WTC11 (cell line): ENCODE results near the gene GRM8. TPM values are rescaled to one million over a fixed set of nuclear protein-coding genes. Genes with fewer than 3 reads are reported as not detected.
A peak's percentile ranks its signal among the peaks of the same experiment; 100 is the strongest.

ENCODE experiments used
- ATAC-seq: fragments of 200-7000 bp; cut with Tn5 transposase; 2 replicates; pipeline ENCODE4 v1.10.0; 2021; ENCODE audit warnings: mild to moderate bottlenecking, moderate library complexity
- CTCF ChIA-PET: fragments of 300-600 bp; sonication (Branson Sonifier 250); formaldehyde crosslinking; loops from one replicate; lab custom pipeline; 2021; ENCODE audit warnings: antibody characterized with exemption; lab: Charles Lee
- POLR2A ChIA-PET: fragments of 350-600 bp; sonication (Branson Sonifier 250); formaldehyde crosslinking; loops from one replicate; lab custom pipeline; 2021; ENCODE audit warnings: antibody characterized with exemption; lab: Charles Lee
- DNase-seq: peaks from one replicate; pipeline ENCODE4 v3.0.0; 2021; ENCODE audit warnings: low spot score
- H3K27ac Mint-ChIP-seq: 2 replicates; pipeline ENCODE4 v1.8.0; 2021; ENCODE audit warnings: mixed read lengths
- H3K27me3 Mint-ChIP-seq: 2 replicates; pipeline ENCODE4 v1.8.0; 2021; ENCODE audit warnings: low read depth, mild to moderate bottlenecking, moderate library complexity, mixed read lengths
- H3K36me3 Mint-ChIP-seq: 2 replicates; pipeline ENCODE4 v1.8.0; 2021; ENCODE audit warnings: mixed read lengths
- H3K4me1 Mint-ChIP-seq: 2 replicates; pipeline ENCODE4 v1.8.0; 2022; ENCODE audit warnings: mixed read lengths
- H3K4me3 Mint-ChIP-seq: 2 replicates; pipeline ENCODE4 v1.8.0; 2021; ENCODE audit warnings: mild to moderate bottlenecking, moderate library complexity, mixed read lengths
- H3K9me3 Mint-ChIP-seq: 2 replicates; pipeline ENCODE4 v1.8.0; 2021; ENCODE audit warnings: mixed read lengths
- AFF4 ChIP-seq: sonication (generic); formaldehyde crosslinking; IDR thresholded peaks from 2 replicates; pipeline ENCODE4 v1.8.1; 2023; ENCODE audit warnings: mild to moderate bottlenecking, missing genetic modification reagents, borderline replicate concordance
- AR ChIP-seq: fragments of 250-450 bp; sonication (Bioruptor Pico); IDR thresholded peaks from 2 replicates; pipeline ENCODE4 v1.9.0; 2021; ENCODE audit warnings: mild to moderate bottlenecking
- ATF2 ChIP-seq: sonication (generic); formaldehyde crosslinking; IDR thresholded peaks from 2 replicates; pipeline ENCODE4 v1.8.1; 2022; ENCODE audit warnings: low read depth, missing genetic modification reagents, borderline replicate concordance
- CBFB ChIP-seq: sonication (generic); formaldehyde crosslinking; IDR thresholded peaks from 2 replicates; pipeline ENCODE4 v1.8.1; 2022; ENCODE audit warnings: mild to moderate bottlenecking, low read depth, missing genetic modification reagents
- CREB1 ChIP-seq: sonication (generic); formaldehyde crosslinking; IDR thresholded peaks from 2 replicates; pipeline ENCODE4 v1.8.0; 2023; ENCODE audit warnings: mild to moderate bottlenecking, missing genetic modification reagents
- FOXJ3 ChIP-seq: sonication (generic); formaldehyde crosslinking; IDR thresholded peaks from 2 replicates; pipeline ENCODE4 v1.9.0; 2021; ENCODE audit warnings: missing genetic modification reagents, mild to moderate bottlenecking, borderline replicate concordance
- KAT7 ChIP-seq: sonication (generic); formaldehyde crosslinking; IDR thresholded peaks from 2 replicates; pipeline ENCODE4 v1.8.1; 2023; ENCODE audit warnings: missing genetic modification reagents, mild to moderate bottlenecking, borderline replicate concordance
- MXD4 ChIP-seq: fragments of 250-450 bp; sonication (Bioruptor Pico); IDR thresholded peaks from 2 replicates; pipeline ENCODE4 v1.8.0; 2021; ENCODE audit warnings: mild to moderate bottlenecking, moderate library complexity, borderline replicate concordance
- OVOL2 ChIP-seq: fragments of 250-450 bp; sonication (Bioruptor Pico); IDR thresholded peaks from 2 replicates; pipeline ENCODE4 v1.9.0; 2021; ENCODE audit warnings: mild to moderate bottlenecking, borderline replicate concordance
- TEAD4 ChIP-seq: sonication (generic); formaldehyde crosslinking; IDR thresholded peaks from 2 replicates; pipeline ENCODE4 v1.8.0; 2022; ENCODE audit warnings: mild to moderate bottlenecking, missing genetic modification reagents
- ZNF423 ChIP-seq: fragments of 250-450 bp; sonication (Bioruptor Pico); IDR thresholded peaks from 2 replicates; pipeline ENCODE4 v2.1.2; 2022; ENCODE audit warnings: mild to moderate bottlenecking, moderate library complexity
- total RNA-seq: library from RNA; stranded (reverse); gene quantifications from 3 replicates; pipeline ENCODE4 v1.2.3, GENCODE V29; 2021
- TF ChIP-seq, protein P1 (sequence below): sonication (generic); formaldehyde crosslinking; IDR thresholded peaks from 2 replicates; pipeline ENCODE4 v1.8.1; 2022; ENCODE audit warnings: low read depth, mild to moderate bottlenecking, moderate library complexity, missing genetic modification reagents, borderline replicate concordance
- TF ChIP-seq, protein P2 (sequence below): fragments of 200-600 bp; IDR thresholded peaks from 2 replicates; pipeline ENCODE4 v1.8.0; 2022; ENCODE audit warnings: antibody characterized with exemption
- TF ChIP-seq, protein P3 (sequence below): sonication (generic); formaldehyde crosslinking; IDR thresholded peaks from 2 replicates; pipeline ENCODE4 v1.8.0; 2022; ENCODE audit warnings: mild to moderate bottlenecking, missing genetic modification reagents
- TF ChIP-seq, protein P4 (sequence below): sonication (generic); formaldehyde crosslinking; IDR thresholded peaks from 2 replicates; pipeline ENCODE4 v1.8.0; 2022; ENCODE audit warnings: mild to moderate bottlenecking, missing genetic modification reagents

GRM8 gene
- total RNA-seq, 1 experiment from 2014 or later = 2.3 TPM

DNA sequence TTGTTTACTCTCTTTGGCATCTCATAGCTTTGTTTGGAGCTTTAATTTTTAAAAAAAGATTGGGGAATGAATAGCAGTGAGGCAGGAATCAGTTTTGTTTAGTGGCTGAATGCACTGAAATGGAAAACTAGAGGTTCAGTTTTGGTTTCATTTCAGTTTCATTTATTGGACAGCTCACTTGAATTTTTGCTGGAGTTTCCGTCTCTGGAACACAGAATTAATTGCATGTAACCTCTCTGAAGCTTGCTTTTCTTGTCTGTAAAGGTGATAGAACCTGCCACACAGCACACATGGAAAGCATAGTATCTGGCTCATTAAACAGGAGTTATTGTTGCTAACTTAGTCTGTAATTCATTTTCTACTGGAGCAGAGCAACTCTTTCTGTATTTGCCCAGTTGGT, 7.1 kb downstream of the GRM8 start (continued):
- TF ChIP-seq MXD4 (CRISPR knock-in tag) = no peak
- TF ChIP-seq, all 79 proteins: peak for 0

GRCh38 chr7:127245002-127245401, 7.7 kb downstream of the GRM8 start:
- ChIA-PET CTCF (no interaction called here), POLR2A (no interaction called here)
- DNase-seq = no peak
- Mint-ChIP-seq H3K4me1 (no peaks in the 10 kb centered on the region), H3K4me3 (no peak overlapping the region), H3K9me3 (no peaks in the 10 kb centered on the region), H3K36me3 (no peaks in the 10 kb centered on the region), H3K27me3 (peaks cover 48% of the 10 kb centered on the region), H3K27ac (no peak overlapping the region)
- ATAC-seq = no peak
- TF ChIP-seq, protein P1, sequence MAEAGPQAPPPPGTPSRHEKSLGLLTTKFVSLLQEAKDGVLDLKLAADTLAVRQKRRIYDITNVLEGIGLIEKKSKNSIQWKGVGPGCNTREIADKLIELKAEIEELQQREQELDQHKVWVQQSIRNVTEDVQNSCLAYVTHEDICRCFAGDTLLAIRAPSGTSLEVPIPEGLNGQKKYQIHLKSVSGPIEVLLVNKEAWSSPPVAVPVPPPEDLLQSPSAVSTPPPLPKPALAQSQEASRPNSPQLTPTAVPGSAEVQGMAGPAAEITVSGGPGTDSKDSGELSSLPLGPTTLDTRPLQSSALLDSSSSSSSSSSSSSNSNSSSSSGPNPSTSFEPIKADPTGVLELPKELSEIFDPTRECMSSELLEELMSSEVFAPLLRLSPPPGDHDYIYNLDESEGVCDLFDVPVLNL (CRISPR knock-in tag) = no peak

GRCh38 chr7:127239814-127240213, 12.9 kb downstream of the GRM8 start:
- ChIA-PET CTCF (interaction anchor here (0.5 to 2.2 kb wide), 18 partner anchors 8 to 1018 kb away, joined by 3 to 21 read pairs (median 4); no protein-coding TSS in a partner anchor), POLR2A (no interaction called here)
- Mint-ChIP-seq H3K9me3 (peaks cover 4% of the 10 kb centered on the region), H3K27me3 (peaks cover 6% of the 10 kb centered on the region), H3K27ac (no peak overlapping the region), H3K36me3 (no peaks in the 10 kb centered on the region), H3K4me3 (no peak overlapping the region), H3K4me1 (no peaks in the 10 kb centered on the region)
- TF ChIP-seq CREB1 (CRISPR knock-in tag) (no peak), ATF2 (CRISPR knock-in tag) (no peak), CBFB (CRISPR knock-in tag) (no peak)
- TF ChIP-seq, protein P2, sequence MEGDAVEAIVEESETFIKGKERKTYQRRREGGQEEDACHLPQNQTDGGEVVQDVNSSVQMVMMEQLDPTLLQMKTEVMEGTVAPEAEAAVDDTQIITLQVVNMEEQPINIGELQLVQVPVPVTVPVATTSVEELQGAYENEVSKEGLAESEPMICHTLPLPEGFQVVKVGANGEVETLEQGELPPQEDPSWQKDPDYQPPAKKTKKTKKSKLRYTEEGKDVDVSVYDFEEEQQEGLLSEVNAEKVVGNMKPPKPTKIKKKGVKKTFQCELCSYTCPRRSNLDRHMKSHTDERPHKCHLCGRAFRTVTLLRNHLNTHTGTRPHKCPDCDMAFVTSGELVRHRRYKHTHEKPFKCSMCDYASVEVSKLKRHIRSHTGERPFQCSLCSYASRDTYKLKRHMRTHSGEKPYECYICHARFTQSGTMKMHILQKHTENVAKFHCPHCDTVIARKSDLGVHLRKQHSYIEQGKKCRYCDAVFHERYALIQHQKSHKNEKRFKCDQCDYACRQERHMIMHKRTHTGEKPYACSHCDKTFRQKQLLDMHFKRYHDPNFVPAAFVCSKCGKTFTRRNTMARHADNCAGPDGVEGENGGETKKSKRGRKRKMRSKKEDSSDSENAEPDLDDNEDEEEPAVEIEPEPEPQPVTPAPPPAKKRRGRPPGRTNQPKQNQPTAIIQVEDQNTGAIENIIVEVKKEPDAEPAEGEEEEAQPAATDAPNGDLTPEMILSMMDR = peak; percentile 44; the same call in 1 of the 2 replicates
- DNase-seq = peak; percentile 50
- ATAC-seq = peak; percentile 90

- ChIA-PET POLR2A (no interaction called here), CTCF (interaction anchor here (1.2 to 1.3 kb wide), 2 partner anchors 20 to 430 kb away, joined by 3 to 5 read pairs; no protein-coding TSS in a partner anchor)
- Mint-ChIP-seq H3K36me3 (no peaks in the 10 kb centered on the region), H3K4me1 (peaks cover 6% of the 10 kb centered on the region), H3K27ac (no peak overlapping the region), H3K9me3 (peaks cover 4% of the 10 kb centered on the region), H3K4me3 (no peak overlapping the region), H3K27me3 (no peaks in the 10 kb centered on the region)
- no peak for DNase-seq
- no peak for ATAC-seq
- TF ChIP-seq ZNF423 = no peak
- TF ChIP-seq TEAD4 (CRISPR knock-in tag) = no peak
- TF ChIP-seq, protein P3, sequence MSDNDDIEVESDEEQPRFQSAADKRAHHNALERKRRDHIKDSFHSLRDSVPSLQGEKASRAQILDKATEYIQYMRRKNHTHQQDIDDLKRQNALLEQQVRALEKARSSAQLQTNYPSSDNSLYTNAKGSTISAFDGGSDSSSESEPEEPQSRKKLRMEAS (CRISPR knock-in tag) = no peak
- TF ChIP-seq FOXJ3 = no peak
- no peak for TF ChIP-seq AR
- no peak for TF ChIP-seq OVOL2 (CRISPR knock-in tag)
- no peak for TF ChIP-seq KAT7 (CRISPR knock-in tag)
- no peak for TF ChIP-seq AFF4 (CRISPR knock-in tag)
- TF ChIP-seq, protein P4, sequence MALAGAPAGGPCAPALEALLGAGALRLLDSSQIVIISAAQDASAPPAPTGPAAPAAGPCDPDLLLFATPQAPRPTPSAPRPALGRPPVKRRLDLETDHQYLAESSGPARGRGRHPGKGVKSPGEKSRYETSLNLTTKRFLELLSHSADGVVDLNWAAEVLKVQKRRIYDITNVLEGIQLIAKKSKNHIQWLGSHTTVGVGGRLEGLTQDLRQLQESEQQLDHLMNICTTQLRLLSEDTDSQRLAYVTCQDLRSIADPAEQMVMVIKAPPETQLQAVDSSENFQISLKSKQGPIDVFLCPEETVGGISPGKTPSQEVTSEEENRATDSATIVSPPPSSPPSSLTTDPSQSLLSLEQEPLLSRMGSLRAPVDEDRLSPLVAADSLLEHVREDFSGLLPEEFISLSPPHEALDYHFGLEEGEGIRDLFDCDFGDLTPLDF (CRISPR knock-in tag) = no peak
- TF ChIP-seq ATF2 (CRISPR knock-in tag) = no peak
Measured at GRCh38 chr7:127233630-127234029, 19.1 kb downstream of the GRM8 start.
